Activated CD4-positive, alpha-beta T cell treated with anti-CD3 and anti-CD28 coated beads for 36 hours (primary cell): ENCODE measurements around the gene NPIPB6. TPM values are rescaled to one million over a fixed set of nuclear protein-coding genes. Genes with fewer than 3 reads are reported as not detected.
A peak's percentile ranks its signal among the peaks of the same experiment; 100 is the strongest.

Source experiments
- ATAC-seq: fragments of 200-7000 bp; cut with Tn5 transposase; one replicate; pipeline ENCODE4 v1.10.0; 2021; ENCODE audit warnings: mild to moderate bottlenecking, moderate library complexity
- CTCF ChIA-PET: fragments of 350-600 bp; sonication (Branson Sonifier 250); formaldehyde crosslinking; loops from one replicate; lab custom pipeline; 2021; ENCODE audit warnings: antibody characterized with exemption; lab: Charles Lee
- POLR2A ChIA-PET: fragments of 350-600 bp; sonication (Branson Sonifier 250); formaldehyde crosslinking; loops from one replicate; lab custom pipeline; 2021; ENCODE audit warnings: antibody characterized with exemption, inconsistent platforms; lab: Charles Lee
- DNase-seq: peaks from one replicate; pipeline ENCODE4 v3.0.0-alpha.2; 2020
- H3K27ac Mint-ChIP-seq: one replicate; pipeline ENCODE4 v1.8.0; 2021; ENCODE audit warnings: mixed read lengths
- H3K27me3 Mint-ChIP-seq: one replicate; pipeline ENCODE4 v1.8.0; 2021; ENCODE audit warnings: mixed read lengths
- H3K36me3 Mint-ChIP-seq: one replicate; pipeline ENCODE4 v1.8.0; 2021; ENCODE audit warnings: low read depth, mixed read lengths
- H3K4me1 Mint-ChIP-seq: one replicate; pipeline ENCODE4 v1.8.0; 2021; ENCODE audit warnings: mixed read lengths
- H3K4me3 Mint-ChIP-seq: one replicate; pipeline ENCODE4 v1.8.0; 2021; ENCODE audit warnings: mild to moderate bottlenecking, moderate library complexity, mixed read lengths
- H3K9me3 Mint-ChIP-seq: one replicate; pipeline ENCODE4 v1.8.0; 2021; ENCODE audit warnings: low read depth, mixed read lengths
- intact Hi-C, 2 experiments: fragments of 100-400 bp; cut with DNase I in 1 of 2; cut with micrococcal nuclease in 1 of 2; formaldehyde crosslinking; loops; one replicate each; pipeline versions ENCODE4 v1.14.2 to v1.15.1; 2022 to 2024; cut with DNase I, micrococcal nuclease
- total RNA-seq, 2 experiments: library from RNA; stranded (reverse); gene quantifications; one replicate each; pipeline ENCODE4 v1.2.3, GENCODE V29; 2021

NPIPB6 gene
- total RNA-seq, 2 experiments from 2014 or later: 1.7 to 1.8 TPM

- no peaks in the 10 kb centered on the region for H3K9me3 Mint-ChIP-seq
- peak overlapping the region; percentile 91 for H3K27ac Mint-ChIP-seq
- peaks cover 5% of the 10 kb centered on the region for H3K36me3 Mint-ChIP-seq
- peak; percentile 92 for DNase-seq
- ChIA-PET POLR2A (no interaction called here), CTCF (interaction anchor here (0.7 to 1.6 kb wide), 3 partner anchors 8 to 32 kb away, joined by 3 to 6 read pairs (median 6); no protein-coding TSS in a partner anchor)
- peaks cover 48% of the 10 kb centered on the region for H3K4me1 Mint-ChIP-seq
- no peaks in the 10 kb centered on the region for H3K27me3 Mint-ChIP-seq
- intact Hi-C loops: loop anchor here (1.0 to 5.0 kb wide), 6 partner anchors 15 to 242 kb away; partner anchors contain the start of genes APOBR (in 1 of the 2), CLN3 (in 1 of the 2), SBK1 (in 1 of the 2) and SGF29 (in 1 of the 2)
- peak; percentile 91 for ATAC-seq
- H3K4me3 Mint-ChIP-seq: peak overlapping the region; percentile 6
These were observed 53.4 kb downstream of the NPIPB6 start for GRCh38 chr16:28309811-28310311.

- Mint-ChIP-seq H3K4me3 (no peak overlapping the region), H3K27ac (peak overlapping the region; percentile 76), H3K36me3 (peaks cover 6% of the 10 kb centered on the region), H3K4me1 (peaks cover 46% of the 10 kb centered on the region), H3K9me3 (no peaks in the 10 kb centered on the region), H3K27me3 (no peaks in the 10 kb centered on the region)
- DNase-seq (no peak), ATAC-seq (peak; percentile 30)
- intact Hi-C loops: loop anchor here (1.0 to 2.0 kb wide), 2 partner anchors 14 to 17 kb away; partner anchors contain the start of gene SBK1 (in 1 of the 2)
- POLR2A ChIA-PET: interaction anchor here (1.1 kb wide), 1 partner anchor 15 kb away, joined by 4 read pairs; no protein-coding TSS in a partner anchor
- CTCF ChIA-PET: interaction anchor here (0.5 to 1.6 kb wide), 6 partner anchors 8 to 1351 kb away, joined by 3 to 6 read pairs (median 4); no protein-coding TSS in a partner anchor
These were observed 54.3 kb downstream of the NPIPB6 start for GRCh38 chr16:28308794-28309584.

- ChIA-PET POLR2A (interaction anchor here (1.1 kb wide), 1 partner anchor 14 kb away, joined by 4 read pairs; no protein-coding TSS in a partner anchor), CTCF (no interaction called here)
- Mint-ChIP-seq H3K4me3 (no peak overlapping the region), H3K9me3 (no peaks in the 10 kb centered on the region), H3K27ac (no peak overlapping the region), H3K36me3 (peaks cover 6% of the 10 kb centered on the region), H3K27me3 (no peaks in the 10 kb centered on the region), H3K4me1 (peaks cover 42% of the 10 kb centered on the region)
- DNase-seq (no peak), ATAC-seq (no peak)
- intact Hi-C loops: loop anchor here in 1 of 2 experiments (2.0 kb wide), 1 partner anchor 13 kb away; no protein-coding TSS in a partner anchor
These were observed 55.4 kb downstream of the NPIPB6 start for GRCh38 chr16:28307936-28308335.

GRCh38 chr16:28304214-28304613, 59.1 kb downstream of the NPIPB6 start:
- CTCF ChIA-PET: no interaction called here
- DNase-seq: peak; percentile 52
- Mint-ChIP-seq H3K4me3 (no peak overlapping the region), H3K9me3 (no peaks in the 10 kb centered on the region), H3K27ac (no peak overlapping the region), H3K4me1 (peaks cover 18% of the 10 kb centered on the region), H3K36me3 (peaks cover 12% of the 10 kb centered on the region), H3K27me3 (no peaks in the 10 kb centered on the region)
- POLR2A ChIA-PET: no interaction called here
- ATAC-seq: no peak
- intact Hi-C loops: no loop called here

GRCh38 chr16:28303132-28303531, 60.2 kb downstream of the NPIPB6 start:
- DNase-seq (no peak), ATAC-seq (no peak)
- Mint-ChIP-seq H3K36me3 (peaks cover 10% of the 10 kb centered on the region), H3K27ac (no peak overlapping the region), H3K9me3 (no peaks in the 10 kb centered on the region), H3K4me1 (peaks cover 18% of the 10 kb centered on the region), H3K27me3 (no peaks in the 10 kb centered on the region), H3K4me3 (no peak overlapping the region)
- ChIA-PET CTCF (no interaction called here), POLR2A (no interaction called here)
- intact Hi-C loops: no loop called here

GRCh38 chr16:28301620-28302019, 61.7 kb downstream of the NPIPB6 start:
- peaks cover 10% of the 10 kb centered on the region for H3K36me3 Mint-ChIP-seq
- CTCF ChIA-PET: interaction anchor here (0.7 kb wide), 1 partner anchor 643 kb away, joined by 3 read pairs; no protein-coding TSS in a partner anchor
- no peaks in the 10 kb centered on the region for H3K27me3 Mint-ChIP-seq
- peaks cover 32% of the 10 kb centered on the region for H3K4me1 Mint-ChIP-seq
- no peak for ATAC-seq
- POLR2A ChIA-PET: no interaction called here
- no peak overlapping the region for H3K4me3 Mint-ChIP-seq
- H3K9me3 Mint-ChIP-seq: no peaks in the 10 kb centered on the region
- H3K27ac Mint-ChIP-seq: no peak overlapping the region
- no peak for DNase-seq
- intact Hi-C loops: no loop called here

GRCh38 chr16:28301154-28301553, 62.2 kb downstream of the NPIPB6 start:
- CTCF ChIA-PET: interaction anchor here (0.6 to 0.7 kb wide), 2 partner anchors 13 to 644 kb away, joined by 3 to 4 read pairs; no protein-coding TSS in a partner anchor
- Mint-ChIP-seq H3K9me3 (no peaks in the 10 kb centered on the region), H3K27ac (no peak overlapping the region), H3K4me3 (no peak overlapping the region), H3K27me3 (no peaks in the 10 kb centered on the region), H3K36me3 (peaks cover 10% of the 10 kb centered on the region), H3K4me1 (peaks cover 34% of the 10 kb centered on the region)
- ATAC-seq (no peak), DNase-seq (no peak)
- intact Hi-C loops: no loop called here
- POLR2A ChIA-PET: no interaction called here

GRCh38 chr16:28300327-28300726, 63.0 kb downstream of the NPIPB6 start:
- Mint-ChIP-seq H3K4me1 (peaks cover 38% of the 10 kb centered on the region), H3K9me3 (no peaks in the 10 kb centered on the region)
- DNase-seq: no peak

GRCh38 chr16:28298511-28298878, 64.8 kb downstream of the NPIPB6 start:
- Mint-ChIP-seq H3K36me3 (peaks cover 6% of the 10 kb centered on the region), H3K4me3 (no peak overlapping the region), H3K9me3 (no peaks in the 10 kb centered on the region), H3K27me3 (no peaks in the 10 kb centered on the region), H3K4me1 (peaks cover 51% of the 10 kb centered on the region), H3K27ac (no peak overlapping the region)
- DNase-seq (no peak), ATAC-seq (no peak)
- intact Hi-C loops: no loop called here
- POLR2A ChIA-PET: no interaction called here
- CTCF ChIA-PET: interaction anchor here (0.7 to 1.6 kb wide), 4 partner anchors 8 to 21 kb away, joined by 3 to 8 read pairs (median 5); no protein-coding TSS in a partner anchor

More at GRCh38 chr16:28300327-28300726, 63.0 kb downstream of the NPIPB6 start:
- no peak for ATAC-seq
- H3K36me3 Mint-ChIP-seq: peaks cover 10% of the 10 kb centered on the region
- POLR2A ChIA-PET: no interaction called here
- no peaks in the 10 kb centered on the region for H3K27me3 Mint-ChIP-seq
- no peak overlapping the region for H3K4me3 Mint-ChIP-seq
- intact Hi-C loops: no loop called here
- H3K27ac Mint-ChIP-seq: no peak overlapping the region
- CTCF ChIA-PET: interaction anchor here (0.9 to 1.2 kb wide), 3 partner anchors 9 to 22 kb away, joined by 3 to 6 read pairs (median 4); no protein-coding TSS in a partner anchor

GRCh38 chr16:28297784-28298510, 65.4 kb downstream of the NPIPB6 start:
- DNase-seq (no peak), ATAC-seq (no peak)
- ChIA-PET CTCF (interaction anchor here (0.7 to 1.7 kb wide), 5 partner anchors 8 to 29 kb away, joined by 3 to 8 read pairs (median 5); no protein-coding TSS in a partner anchor), POLR2A (interaction anchor here (0.6 kb wide), 1 partner anchor 526 kb away, joined by 3 read pairs; no protein-coding TSS in a partner anchor)
- H3K36me3 Mint-ChIP-seq: peaks cover 6% of the 10 kb centered on the region
- peaks cover 51% of the 10 kb centered on the region for H3K4me1 Mint-ChIP-seq
- no peaks in the 10 kb centered on the region for H3K27me3 Mint-ChIP-seq
- H3K4me3 Mint-ChIP-seq: no peak overlapping the region
- no peaks in the 10 kb centered on the region for H3K9me3 Mint-ChIP-seq
- intact Hi-C loops: no loop called here
- H3K27ac Mint-ChIP-seq: no peak overlapping the region
